OCI-LY7 (cell line): ENCODE data around the gene AP1M1. TPM values are rescaled to one million over a fixed set of nuclear protein-coding genes. Genes with fewer than 3 reads are reported as not detected.
A peak's percentile ranks its signal among the peaks of the same experiment; 100 is the strongest.

Experiments
- BruUV-seq: library from RNA; stranded (reverse); fragments of 400-500 nt; replicated peaks from 2 replicates; lab custom pipeline; 2021; lab: Mats Ljungman, UMichigan
- CTCF ChIA-PET: fragments of 300-600 bp; sonication (Branson Sonifier 250); formaldehyde crosslinking; loops from one replicate; lab custom pipeline; 2022; ENCODE audit warnings: antibody characterized with exemption; ENCODE audit not compliant: unreplicated experiment; lab: Charles Lee
- POLR2A ChIA-PET: fragments of 300-600 bp; sonication (Branson Sonifier 250); formaldehyde crosslinking; loops from one replicate; lab custom pipeline; 2022; ENCODE audit warnings: antibody characterized with exemption; lab: Charles Lee
- DNase-seq: peaks from one replicate; pipeline ENCODE4 v3.0.0-alpha.2; 2015; ENCODE audit warnings: low spot score
- H2AFZ ChIP-seq: fragments of 200-600 bp; sonication (generic), shearing (Covaris generic); 2 replicates; pipeline ENCODE4 v1.6.1; 2014; ENCODE audit warnings: mild to moderate bottlenecking, antibody characterized with exemption, low read length, moderate library complexity
- H3K27ac ChIP-seq: fragments of 200-600 bp; sonication (generic); 2 replicates; pipeline ENCODE4 v1.5.1; 2014; ENCODE audit warnings: mixed run types, low read depth, mild to moderate bottlenecking, moderate library complexity, low read length, inconsistent platforms; ENCODE audit not compliant: poor library complexity, severe bottlenecking
- H3K36me3 ChIP-seq: fragments of 200-600 bp; sonication (generic); 2 replicates; pipeline ENCODE4 v1.6.1; 2014; ENCODE audit warnings: mild to moderate bottlenecking, antibody characterized with exemption, low read length, moderate library complexity, mixed read lengths; ENCODE audit not compliant: insufficient read depth
- H3K4me1 ChIP-seq: fragments of 200-600 bp; sonication (generic); 2 replicates; pipeline ENCODE4 v1.5.1; 2014; ENCODE audit warnings: mild to moderate bottlenecking, low read length; ENCODE audit not compliant: insufficient read depth, poor library complexity, severe bottlenecking
- H3K4me2 ChIP-seq: fragments of 200-600 bp; sonication (generic); 2 replicates; pipeline ENCODE4 v1.6.1; 2014; ENCODE audit warnings: mild to moderate bottlenecking, low read length
- H3K4me3 ChIP-seq: fragments of 200-600 bp; sonication (generic); 2 replicates; pipeline ENCODE4 v1.5.1; 2014; ENCODE audit warnings: mild to moderate bottlenecking, low read depth, low read length; ENCODE audit not compliant: poor library complexity, severe bottlenecking
- H3K79me2 ChIP-seq: fragments of 200-600 bp; sonication (generic); 2 replicates; pipeline ENCODE4 v1.6.1; 2016; ENCODE audit warnings: low read depth, mild to moderate bottlenecking, low read length, moderate library complexity, mixed read lengths; ENCODE audit not compliant: insufficient read depth
- H3K9me2 ChIP-seq: fragments of 200-600 bp; sonication (generic); 2 replicates; pipeline ENCODE4 v1.6.1; 2016; ENCODE audit warnings: mild to moderate bottlenecking, low read length, mixed read lengths; ENCODE audit not compliant: insufficient read depth
- H3K9me3 ChIP-seq: fragments of 200-600 bp; sonication (generic); 2 replicates; pipeline ENCODE4 v1.6.1; 2014; ENCODE audit warnings: mild to moderate bottlenecking, mixed run types, low read length, mixed read lengths
- H4K20me1 ChIP-seq: fragments of 200-600 bp; sonication (generic); 2 replicates; pipeline ENCODE4 v1.6.1; 2014; ENCODE audit warnings: mild to moderate bottlenecking, antibody characterized with exemption, low read length, moderate library complexity, mixed read lengths; ENCODE audit not compliant: insufficient read depth
- EZH2phosphoT487 ChIP-seq: fragments of 200-600 bp; sonication (generic); IDR thresholded peaks from 2 replicates; pipeline ENCODE4 v1.6.1; 2018; ENCODE audit warnings: low read depth, borderline replicate concordance, mild to moderate bottlenecking, mixed run types, antibody characterized with exemption, low read length, moderate library complexity, mixed read lengths
- intact Hi-C: fragments of 100-400 bp; cut with micrococcal nuclease; formaldehyde crosslinking; loops from one replicate; pipeline ENCODE4 v1.10.0; 2022; ENCODE audit not compliant: unreplicated experiment
- total RNA-seq, 2 experiments: library from RNA; depleted of rRNA in 1 of 2; stranded (reverse); fragments of >200 nt in 1 of 2; shearing (Covaris generic) in 1 of 2; gene quantifications; 2 replicates each; pipeline ENCODE4 v1.2.3, GENCODE V29; 2014 to 2022
- TF ChIP-seq, protein P1 (sequence below): fragments of 200-600 bp; sonication (generic); conservative IDR thresholded peaks from 2 replicates; pipeline ENCODE4 v1.5.1; 2014; ENCODE audit warnings: mild to moderate bottlenecking, antibody characterized with exemption, low read length, moderate library complexity, mixed read lengths

Gene AP1M1
- total RNA-seq, 2 experiments from 2014 or later: 92.9 to 94.6 TPM

DNA sequence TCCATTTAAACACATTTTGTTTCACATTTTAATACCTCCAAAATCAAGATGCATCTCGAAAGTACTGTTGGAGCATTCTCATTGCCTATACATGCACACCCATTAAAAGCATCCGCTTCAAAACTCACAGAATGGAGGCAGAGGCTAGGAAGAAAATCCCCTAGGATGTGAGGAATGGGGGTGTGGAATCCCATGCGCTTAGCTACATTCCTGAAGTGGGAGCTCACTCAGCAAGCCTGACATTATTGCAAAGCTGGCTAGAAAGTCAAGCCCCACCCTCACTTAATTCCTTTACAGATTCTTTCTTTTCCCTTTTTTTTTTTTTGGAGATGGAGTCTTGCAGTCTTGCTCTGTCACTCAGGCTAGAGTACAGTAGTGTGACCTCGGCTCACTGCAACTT is 17.1 kb upstream of the AP1M1 start:
- no peaks in the 10 kb centered on the region for H4K20me1 ChIP-seq
- no TSS peak for BruUV-seq
- ChIA-PET POLR2A (interaction anchor here (0.7 to 1.2 kb wide), 5 partner anchors 60 to 892 kb away, joined by 3 to 4 read pairs (median 3); no protein-coding TSS in a partner anchor), CTCF (no interaction called here)
- intact Hi-C loops: no loop called here
- H3K36me3 ChIP-seq: no peaks in the 10 kb centered on the region
- peak overlapping the region; percentile 56; the same call in 1 of the 2 replicates for H2AFZ ChIP-seq
- peaks cover 3% of the 10 kb centered on the region; the same call in 1 of the 2 replicates for H3K79me2 ChIP-seq
- peaks cover 6% of the 10 kb centered on the region for H3K9me3 ChIP-seq
- H3K4me3 ChIP-seq: no peak overlapping the region
- peaks cover 38% of the 10 kb centered on the region for H3K4me1 ChIP-seq
- no peak overlapping the region for H3K4me2 ChIP-seq
- no peaks in the 10 kb centered on the region for H3K9me2 ChIP-seq
- no peak for DNase-seq
- no peak overlapping the region for H3K27ac ChIP-seq
- no peak for TF ChIP-seq EZH2phosphoT487
- TF ChIP-seq, protein P1, sequence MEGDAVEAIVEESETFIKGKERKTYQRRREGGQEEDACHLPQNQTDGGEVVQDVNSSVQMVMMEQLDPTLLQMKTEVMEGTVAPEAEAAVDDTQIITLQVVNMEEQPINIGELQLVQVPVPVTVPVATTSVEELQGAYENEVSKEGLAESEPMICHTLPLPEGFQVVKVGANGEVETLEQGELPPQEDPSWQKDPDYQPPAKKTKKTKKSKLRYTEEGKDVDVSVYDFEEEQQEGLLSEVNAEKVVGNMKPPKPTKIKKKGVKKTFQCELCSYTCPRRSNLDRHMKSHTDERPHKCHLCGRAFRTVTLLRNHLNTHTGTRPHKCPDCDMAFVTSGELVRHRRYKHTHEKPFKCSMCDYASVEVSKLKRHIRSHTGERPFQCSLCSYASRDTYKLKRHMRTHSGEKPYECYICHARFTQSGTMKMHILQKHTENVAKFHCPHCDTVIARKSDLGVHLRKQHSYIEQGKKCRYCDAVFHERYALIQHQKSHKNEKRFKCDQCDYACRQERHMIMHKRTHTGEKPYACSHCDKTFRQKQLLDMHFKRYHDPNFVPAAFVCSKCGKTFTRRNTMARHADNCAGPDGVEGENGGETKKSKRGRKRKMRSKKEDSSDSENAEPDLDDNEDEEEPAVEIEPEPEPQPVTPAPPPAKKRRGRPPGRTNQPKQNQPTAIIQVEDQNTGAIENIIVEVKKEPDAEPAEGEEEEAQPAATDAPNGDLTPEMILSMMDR: no peak

DNA sequence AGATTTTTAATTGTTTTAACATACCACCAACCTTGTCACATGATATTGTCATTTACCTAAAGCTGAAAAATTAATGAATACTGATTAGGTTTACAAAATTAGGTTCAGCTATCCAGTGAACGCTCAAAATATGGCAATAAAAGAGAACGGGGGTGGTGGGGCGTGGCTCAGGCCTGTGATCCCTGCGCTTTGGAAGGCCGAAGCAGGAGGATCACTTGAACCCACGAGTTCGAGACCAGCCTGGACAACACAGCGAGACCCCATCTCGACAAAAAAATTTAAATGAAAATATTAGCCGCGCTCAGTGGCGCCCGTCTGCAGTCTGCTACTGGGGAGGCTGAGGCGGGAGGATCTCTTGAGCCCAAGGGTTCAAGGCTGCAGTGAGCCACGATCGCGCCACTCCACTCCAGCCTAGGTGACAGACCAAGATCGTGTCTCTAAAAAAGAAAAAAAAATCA is 13.0 kb upstream of the AP1M1 start:
- no peaks in the 10 kb centered on the region for H3K9me2 ChIP-seq
- no TSS peak for BruUV-seq
- CTCF ChIA-PET: interaction anchor here (0.6 to 0.9 kb wide), 3 partner anchors 13 to 114 kb away, joined by 3 to 6 read pairs (median 3); partner anchors contain the start of gene AP1M1
- TF ChIP-seq EZH2phosphoT487: no peak
- TF ChIP-seq, protein P1: no peak
- peaks cover 45% of the 10 kb centered on the region for H3K4me1 ChIP-seq
- no peaks in the 10 kb centered on the region for H3K9me3 ChIP-seq
- H3K4me3 ChIP-seq: peak overlapping the region; percentile 88
- H2AFZ ChIP-seq: peak overlapping the region; percentile 89; the same call in 1 of the 2 replicates
- DNase-seq: no peak
- H3K27ac ChIP-seq: peak overlapping the region; percentile 15
- H3K4me2 ChIP-seq: peak overlapping the region; percentile 58
- peaks cover 23% of the 10 kb centered on the region for H3K36me3 ChIP-seq
- intact Hi-C loops: loop anchor here (2.0 kb wide), 1 partner anchor 74 kb away; the partner anchor contains the start of gene RAB8A
- H4K20me1 ChIP-seq: no peaks in the 10 kb centered on the region
- POLR2A ChIA-PET: interaction anchor here (0.6 to 1.9 kb wide), 8 partner anchors 10 to 174 kb away, joined by 3 to 13 read pairs (median 4); partner anchors contain the start of gene AP1M1
- H3K79me2 ChIP-seq: peaks cover 17% of the 10 kb centered on the region
